HG02759 (cell line): ENCODE data around the gene TRIAP1.

Source experiments
- ATAC-seq: cut with Tn5 transposase; IDR thresholded peaks from one replicate; pipeline ENCODE4 v1.9.1; 2021; ENCODE audit warnings: mild to moderate bottlenecking, moderate library complexity; ENCODE audit not compliant: unreplicated experiment

TRIAP1 gene

DNA sequence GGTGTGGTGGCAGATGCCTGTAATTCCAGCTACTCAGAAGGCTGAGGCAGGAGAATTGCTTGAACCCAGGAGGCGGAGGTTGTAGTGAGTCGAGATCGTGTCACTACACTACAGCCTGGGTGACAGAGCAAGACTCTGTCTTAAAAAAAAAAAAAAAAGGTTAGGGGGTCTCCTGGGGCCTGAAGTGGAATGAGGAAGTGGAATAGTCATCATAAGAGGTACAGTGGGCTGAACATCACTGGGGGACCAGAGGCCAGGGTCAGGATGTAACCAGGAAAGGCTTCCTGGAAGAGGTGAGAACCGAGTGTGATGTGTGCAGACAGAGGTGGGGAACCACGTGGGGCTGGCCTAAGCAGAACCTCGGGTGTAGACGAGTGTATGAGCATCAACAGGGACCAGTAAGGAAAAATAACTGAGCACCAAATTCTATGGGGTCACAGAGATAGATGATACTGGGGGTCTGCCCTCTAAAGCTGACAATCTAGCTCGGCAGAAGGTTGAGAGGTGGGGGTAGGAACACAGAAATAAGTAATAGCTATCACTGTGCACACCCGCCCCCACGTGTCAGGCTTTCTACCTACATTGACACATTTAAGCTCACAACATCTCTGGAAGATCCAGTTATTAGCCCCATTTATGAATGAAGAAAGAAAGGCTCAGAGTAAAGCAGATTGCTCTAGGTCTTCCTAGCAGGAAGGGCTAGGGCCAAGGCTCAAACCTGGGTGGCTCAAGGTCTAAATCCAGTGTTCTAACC lies 13.2 kb downstream of the TRIAP1 start:
- no peak for ATAC-seq

DNA sequence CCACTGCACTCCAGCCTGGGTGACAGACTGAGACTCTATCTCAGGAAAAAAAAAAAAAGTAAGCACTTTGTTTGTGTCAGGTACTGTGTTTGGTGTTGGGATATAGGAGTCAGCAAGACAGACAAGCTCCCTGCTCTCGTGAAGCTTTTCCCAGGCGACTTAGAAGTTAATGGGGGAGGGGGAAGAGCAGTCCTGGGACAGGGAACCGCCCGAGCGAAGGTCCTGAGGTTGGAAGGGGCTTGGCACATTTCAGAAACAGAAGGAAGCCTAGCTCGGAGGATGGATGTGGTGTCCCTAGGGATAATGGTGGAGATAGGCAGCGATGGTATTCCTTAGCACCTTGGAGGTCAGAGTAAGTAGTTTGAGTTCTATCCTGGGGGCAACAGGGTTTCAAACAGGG lies 16.8 kb downstream of the TRIAP1 start:
- no peak for ATAC-seq

GRCh38 chr12:120428597-120429229 lies 17.5 kb downstream of the TRIAP1 start:
- no peak for ATAC-seq

DNA sequence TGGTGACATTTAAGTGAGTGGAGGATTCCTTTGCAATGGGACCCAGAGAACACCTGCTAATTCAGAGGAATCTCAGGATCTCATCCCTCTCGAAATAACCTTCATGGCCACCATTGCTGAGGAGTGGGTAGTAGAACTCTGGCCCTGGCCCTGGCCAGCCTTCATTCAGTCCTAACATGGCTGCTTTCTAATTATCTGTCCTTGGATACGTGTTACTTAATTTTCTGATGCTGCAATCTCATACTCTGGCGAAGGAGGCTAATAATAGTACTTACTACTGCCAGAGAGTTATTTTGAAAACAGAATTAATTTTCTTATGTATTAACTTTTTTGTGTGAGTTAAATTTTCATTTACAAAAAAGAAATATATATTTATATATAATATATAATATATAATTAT lies 20.4 kb downstream of the TRIAP1 start:
- ATAC-seq, result no peak

GRCh38 chr12:120422892-120423456 lies 23.2 kb downstream of the TRIAP1 start:
- ATAC-seq, result no peak

- no peak for ATAC-seq
Observed at GRCh38 chr12:120421701-120422100, 24.5 kb downstream of the TRIAP1 start.

- no peak for ATAC-seq
Observed at GRCh38 chr12:120417917-120418580, 28.1 kb downstream of the TRIAP1 start.

DNA sequence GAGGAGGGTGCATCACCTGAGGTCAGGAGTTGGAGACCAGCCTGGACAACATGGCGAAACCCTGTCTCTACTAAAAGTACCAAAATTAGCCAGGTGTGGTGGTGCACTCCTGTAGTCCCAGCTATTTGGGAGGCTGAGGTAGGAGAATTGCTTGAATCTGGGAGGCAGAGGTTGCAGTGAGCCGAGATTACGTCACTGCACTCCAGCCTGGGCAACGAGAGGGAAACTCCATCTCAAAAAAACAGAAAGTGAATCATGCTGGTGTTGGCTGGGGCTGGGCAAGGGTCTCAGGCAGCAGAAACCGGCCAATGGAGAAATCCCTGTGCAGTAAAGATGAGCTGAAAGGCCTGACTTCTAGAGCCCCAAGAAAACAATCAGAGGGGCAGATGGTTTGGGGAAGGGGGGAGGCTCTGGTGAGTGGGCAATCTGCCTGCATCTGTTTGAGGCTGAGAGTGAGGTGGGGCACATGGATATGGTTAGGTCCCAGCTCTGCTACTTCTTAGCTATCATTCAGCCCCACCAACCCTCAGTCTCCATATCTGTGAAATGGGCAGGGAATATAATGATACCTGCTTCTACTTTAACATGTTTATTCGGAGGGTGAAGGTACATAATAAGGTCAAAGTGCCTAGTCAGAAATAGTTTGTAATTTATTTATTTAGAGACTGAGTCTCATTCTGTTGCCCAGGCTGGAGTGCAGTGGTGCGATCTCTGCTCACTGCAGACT lies 29.5 kb downstream of the TRIAP1 start:
- ATAC-seq, result no peak

- ATAC-seq, result no peak
Observed at GRCh38 chr12:120413901-120414695, 32.1 kb downstream of the TRIAP1 start.

DNA sequence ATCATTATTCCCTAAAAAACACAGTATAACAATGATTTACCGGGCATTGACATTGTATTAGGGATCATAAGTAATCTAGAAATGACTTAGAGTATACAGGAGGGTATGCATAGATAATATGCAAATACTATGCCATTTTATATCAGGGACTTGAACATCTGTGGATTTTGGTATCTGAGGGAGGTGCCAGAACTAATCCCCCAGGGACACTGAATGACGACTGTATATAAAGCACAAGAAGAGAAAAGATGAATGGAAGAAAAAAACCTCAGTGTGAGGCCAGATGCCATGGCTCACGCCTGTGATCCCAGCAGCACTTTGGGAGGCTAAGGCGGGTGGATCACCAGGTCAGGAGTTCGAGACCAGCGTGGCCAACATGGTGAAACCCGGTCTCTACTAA lies 33.8 kb downstream of the TRIAP1 start:
- no peak for ATAC-seq

GRCh38 chr12:120408771-120409170 lies 37.4 kb downstream of the TRIAP1 start:
- ATAC-seq, result no peak

GRCh38 chr12:120406553-120406952 lies 39.6 kb downstream of the TRIAP1 start:
- no peak for ATAC-seq

GRCh38 chr12:120406069-120406468 lies 40.1 kb downstream of the TRIAP1 start:
- no peak for ATAC-seq

DNA sequence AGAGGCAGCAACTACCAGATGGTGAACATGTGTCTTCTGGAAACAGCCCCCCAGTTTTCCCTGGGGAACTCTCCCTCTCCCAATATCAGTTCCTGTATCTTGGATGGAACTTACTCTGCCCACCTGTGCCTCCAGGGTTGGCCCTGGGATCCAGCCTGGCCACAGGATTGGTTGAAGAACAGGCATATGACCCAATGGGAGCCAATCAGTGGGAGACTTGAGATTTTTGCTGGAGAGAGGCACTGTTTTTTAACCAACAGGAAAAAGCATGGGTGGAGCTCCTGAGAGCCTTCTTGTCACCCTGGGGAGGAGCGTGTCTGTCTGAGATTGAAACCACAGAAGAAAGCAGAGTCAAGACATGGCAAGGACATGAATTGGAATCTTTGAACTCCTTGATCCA lies 41.9 kb downstream of the TRIAP1 start:
- no peak for ATAC-seq

DNA sequence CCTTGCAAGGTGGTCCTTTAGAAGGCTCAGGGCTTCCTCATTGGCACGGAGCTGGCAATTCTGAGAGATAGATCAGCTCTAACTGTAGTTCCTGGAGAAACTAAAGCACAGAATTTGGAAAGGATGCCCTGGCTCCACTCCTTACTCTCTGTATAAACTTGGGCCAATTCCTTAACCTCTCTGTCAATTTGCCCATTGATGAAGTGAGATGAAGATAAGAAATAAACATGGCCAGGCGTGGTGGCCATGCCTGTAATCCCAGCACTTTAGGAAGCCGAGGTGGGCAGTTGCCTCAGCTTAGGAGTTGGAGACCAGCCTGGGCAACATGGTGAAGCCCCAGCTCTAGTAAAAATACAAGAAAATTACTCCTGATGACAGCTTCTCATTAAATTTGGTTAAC lies 42.3 kb downstream of the TRIAP1 start:
- no peak for ATAC-seq

- no peak for ATAC-seq
Observed at GRCh38 chr12:120402217-120402616, 44.0 kb downstream of the TRIAP1 start.

GRCh38 chr12:120399531-120399930 lies 46.7 kb downstream of the TRIAP1 start:
- no peak for ATAC-seq

- ATAC-seq, result no peak
Observed at GRCh38 chr12:120397824-120398540, 48.2 kb downstream of the TRIAP1 start.

- ATAC-seq, result no peak
Observed at GRCh38 chr12:120394483-120395367, 51.5 kb downstream of the TRIAP1 start.
